Ishikawa (cell line): ENCODE data around the gene SLC39A9.

Experiments
- CEBPB ChIP-seq: IDR thresholded peaks from 2 replicates; pipeline ENCODE4 v1.6.1; 2012
- CREB1 ChIP-seq: IDR thresholded peaks from 2 replicates; pipeline ENCODE4 v1.6.1; 2012; ENCODE audit warnings: low read depth
- EGR1 ChIP-seq: IDR thresholded peaks from 2 replicates; pipeline ENCODE4 v1.6.1; 2012
- EP300 ChIP-seq: IDR thresholded peaks from 2 replicates; pipeline ENCODE4 v1.6.1; 2012; ENCODE audit warnings: borderline replicate concordance
- FOXM1 ChIP-seq: IDR thresholded peaks from 2 replicates; pipeline ENCODE4 v1.6.1; 2012; ENCODE audit warnings: low read depth, borderline replicate concordance
- NFIC ChIP-seq: IDR thresholded peaks from 2 replicates; pipeline ENCODE4 v1.6.1; 2012
- RAD21 ChIP-seq: IDR thresholded peaks from 2 replicates; pipeline ENCODE4 v1.6.1; 2012; ENCODE audit warnings: low read depth
- TAF1 ChIP-seq: IDR thresholded peaks from 2 replicates; pipeline ENCODE4 v1.6.1; 2012; ENCODE audit warnings: low read depth, mild to moderate bottlenecking
- TCF12 ChIP-seq: IDR thresholded peaks from 2 replicates; pipeline ENCODE4 v1.6.1; 2012; ENCODE audit warnings: low read depth
- TEAD4 ChIP-seq: IDR thresholded peaks from 2 replicates; pipeline ENCODE4 v1.6.1; 2012
- YY1 ChIP-seq: IDR thresholded peaks from 2 replicates; pipeline ENCODE4 v1.6.1; 2012; ENCODE audit warnings: low read depth
- ZBTB7A ChIP-seq: IDR thresholded peaks from 2 replicates; pipeline ENCODE4 v1.6.1; 2012; ENCODE audit warnings: low read depth
- TF ChIP-seq, protein P1 (sequence below): IDR thresholded peaks from 2 replicates; pipeline ENCODE4 v1.6.1; 2012
- TF ChIP-seq, protein P2 (sequence below): IDR thresholded peaks from 2 replicates; pipeline ENCODE4 v1.6.1; 2012
- TF ChIP-seq, protein P3 (sequence below): IDR thresholded peaks from 2 replicates; pipeline ENCODE4 v1.6.1; 2012; ENCODE audit warnings: low read depth, mild to moderate bottlenecking

The SLC39A9 gene

DNA sequence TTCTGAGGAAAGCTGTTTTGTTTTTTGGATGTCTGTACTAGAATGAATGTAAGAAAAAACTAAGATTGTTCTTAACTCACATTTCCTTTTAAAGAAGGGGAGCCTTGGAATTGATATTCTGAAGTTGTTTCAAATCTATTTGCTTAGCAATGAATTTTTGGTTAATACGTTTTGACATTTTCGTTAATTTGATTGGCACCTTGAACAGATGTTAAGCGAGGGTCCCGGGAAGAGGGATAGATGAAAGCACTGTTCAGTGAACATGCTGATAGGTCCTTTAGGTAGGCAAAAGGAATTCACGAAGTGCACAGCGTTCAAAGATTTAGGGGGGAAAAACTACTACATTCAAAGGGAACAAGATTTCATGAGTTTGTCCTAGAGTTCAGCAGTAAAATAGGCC, 1.7 kb downstream of the SLC39A9 start:
- TF ChIP-seq YY1 (no peak), CEBPB (no peak), EGR1 (no peak), TAF1 (no peak), TCF12 (no peak)

DNA sequence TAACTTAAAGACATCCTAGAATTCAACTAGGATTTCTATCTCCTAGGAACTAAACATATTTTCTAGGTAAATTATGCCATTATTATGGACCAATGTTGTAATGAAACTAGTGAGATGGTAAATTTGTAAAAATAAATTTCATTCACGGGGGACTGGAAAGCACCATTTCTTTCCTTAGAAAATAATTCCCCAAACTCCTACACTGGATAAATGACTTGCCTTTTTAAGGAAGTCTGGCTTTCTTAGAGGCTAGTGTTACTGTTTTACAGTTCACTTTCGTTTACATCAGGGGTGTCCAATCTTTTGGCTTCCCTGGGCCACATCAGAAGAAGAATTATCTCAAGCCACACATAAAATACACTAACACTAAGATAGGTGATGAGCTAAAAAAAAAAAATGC, 3.3 kb downstream of the SLC39A9 start:
- TF ChIP-seq CREB1 = no peak
- no peak for TF ChIP-seq EGR1
- TF ChIP-seq RAD21 = no peak
- TF ChIP-seq, protein P1, sequence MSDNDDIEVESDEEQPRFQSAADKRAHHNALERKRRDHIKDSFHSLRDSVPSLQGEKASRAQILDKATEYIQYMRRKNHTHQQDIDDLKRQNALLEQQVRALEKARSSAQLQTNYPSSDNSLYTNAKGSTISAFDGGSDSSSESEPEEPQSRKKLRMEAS = no peak

- TF ChIP-seq RAD21 (no peak), EP300 (no peak), YY1 (no peak), ZBTB7A (no peak), CREB1 (no peak), CEBPB (no peak), TAF1 (no peak), EGR1 (no peak)
- TF ChIP-seq, protein P2, sequence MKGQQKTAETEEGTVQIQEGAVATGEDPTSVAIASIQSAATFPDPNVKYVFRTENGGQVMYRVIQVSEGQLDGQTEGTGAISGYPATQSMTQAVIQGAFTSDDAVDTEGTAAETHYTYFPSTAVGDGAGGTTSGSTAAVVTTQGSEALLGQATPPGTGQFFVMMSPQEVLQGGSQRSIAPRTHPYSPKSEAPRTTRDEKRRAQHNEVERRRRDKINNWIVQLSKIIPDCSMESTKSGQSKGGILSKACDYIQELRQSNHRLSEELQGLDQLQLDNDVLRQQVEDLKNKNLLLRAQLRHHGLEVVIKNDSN = no peak
- TF ChIP-seq, protein P1 = no peak
- TF ChIP-seq, protein P3, sequence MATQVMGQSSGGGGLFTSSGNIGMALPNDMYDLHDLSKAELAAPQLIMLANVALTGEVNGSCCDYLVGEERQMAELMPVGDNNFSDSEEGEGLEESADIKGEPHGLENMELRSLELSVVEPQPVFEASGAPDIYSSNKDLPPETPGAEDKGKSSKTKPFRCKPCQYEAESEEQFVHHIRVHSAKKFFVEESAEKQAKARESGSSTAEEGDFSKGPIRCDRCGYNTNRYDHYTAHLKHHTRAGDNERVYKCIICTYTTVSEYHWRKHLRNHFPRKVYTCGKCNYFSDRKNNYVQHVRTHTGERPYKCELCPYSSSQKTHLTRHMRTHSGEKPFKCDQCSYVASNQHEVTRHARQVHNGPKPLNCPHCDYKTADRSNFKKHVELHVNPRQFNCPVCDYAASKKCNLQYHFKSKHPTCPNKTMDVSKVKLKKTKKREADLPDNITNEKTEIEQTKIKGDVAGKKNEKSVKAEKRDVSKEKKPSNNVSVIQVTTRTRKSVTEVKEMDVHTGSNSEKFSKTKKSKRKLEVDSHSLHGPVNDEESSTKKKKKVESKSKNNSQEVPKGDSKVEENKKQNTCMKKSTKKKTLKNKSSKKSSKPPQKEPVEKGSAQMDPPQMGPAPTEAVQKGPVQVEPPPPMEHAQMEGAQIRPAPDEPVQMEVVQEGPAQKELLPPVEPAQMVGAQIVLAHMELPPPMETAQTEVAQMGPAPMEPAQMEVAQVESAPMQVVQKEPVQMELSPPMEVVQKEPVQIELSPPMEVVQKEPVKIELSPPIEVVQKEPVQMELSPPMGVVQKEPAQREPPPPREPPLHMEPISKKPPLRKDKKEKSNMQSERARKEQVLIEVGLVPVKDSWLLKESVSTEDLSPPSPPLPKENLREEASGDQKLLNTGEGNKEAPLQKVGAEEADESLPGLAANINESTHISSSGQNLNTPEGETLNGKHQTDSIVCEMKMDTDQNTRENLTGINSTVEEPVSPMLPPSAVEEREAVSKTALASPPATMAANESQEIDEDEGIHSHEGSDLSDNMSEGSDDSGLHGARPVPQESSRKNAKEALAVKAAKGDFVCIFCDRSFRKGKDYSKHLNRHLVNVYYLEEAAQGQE = no peak
Measured at GRCh38 chr14:69404478-69404877, 6.0 kb downstream of the SLC39A9 start.

DNA sequence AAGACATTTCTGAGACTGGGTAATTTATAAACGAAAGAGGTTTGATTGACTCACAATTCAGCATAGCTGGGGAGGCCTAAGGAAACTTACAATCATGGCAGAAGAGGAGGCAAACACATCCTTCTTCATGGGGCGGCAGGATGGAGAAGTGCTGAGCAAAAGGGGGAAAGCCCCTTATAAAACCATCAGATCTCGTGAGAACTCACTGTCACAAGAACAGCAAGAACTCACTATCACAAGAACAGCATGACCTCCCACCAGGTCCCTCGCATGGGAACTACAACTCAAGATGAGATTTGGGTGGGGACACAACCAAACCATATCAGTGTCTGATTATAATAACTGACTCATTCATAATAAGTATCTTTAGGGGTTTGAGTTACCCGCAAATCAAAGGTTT, 6.4 kb downstream of the SLC39A9 start:
- TF ChIP-seq, protein P3 = no peak
- no peak for TF ChIP-seq EGR1
- no peak for TF ChIP-seq RAD21
- TF ChIP-seq YY1 = no peak
- TF ChIP-seq CEBPB = no peak
- TF ChIP-seq ZBTB7A = no peak
- TF ChIP-seq NFIC = no peak
- TF ChIP-seq, protein P1 = no peak

- TF ChIP-seq RAD21 = no peak
- TF ChIP-seq CEBPB = no peak
- TF ChIP-seq EGR1 = no peak
- no peak for TF ChIP-seq EP300
- TF ChIP-seq, protein P2 = no peak
- no peak for TF ChIP-seq TEAD4
- no peak for TF ChIP-seq ZBTB7A
Measured at GRCh38 chr14:69405762-69406161, 7.3 kb downstream of the SLC39A9 start.

GRCh38 chr14:69408331-69408960, 10.0 kb downstream of the SLC39A9 start:
- TF ChIP-seq EGR1 (no peak), CREB1 (no peak), TEAD4 (no peak), TCF12 (no peak), NFIC (no peak), YY1 (no peak), RAD21 (no peak), ZBTB7A (no peak), TAF1 (no peak), CEBPB (no peak), FOXM1 (no peak), EP300 (no peak)
- TF ChIP-seq, protein P3 = no peak
- TF ChIP-seq, protein P2 = no peak
- TF ChIP-seq, protein P1 = no peak
